Measurements from ENCODE around the gene NTRK2. TPM values are rescaled to one million over a fixed set of nuclear protein-coding genes. Genes with fewer than 3 reads are reported as not detected.

Gene NTRK2
- total RNA-seq, 1 experiment from 2014 or later: not detected

- no peaks in the 10 kb centered on the region for H3K79me2 ChIP-seq (ENCODE audit: insufficient read depth, low read length)
- ATAC-seq (no peak), DNase-seq (ENCODE audit: low read depth, low spot score) (no peak)
- H3K9me2 ChIP-seq (ENCODE audit: insufficient read depth): no peaks in the 10 kb centered on the region
- no peak overlapping the region for H3K9ac ChIP-seq (ENCODE audit: low read length)
- peaks cover 31% of the 10 kb centered on the region; the same call in 1 of the 2 replicates for H3K27me3 ChIP-seq (ENCODE audit: insufficient read depth, low read length)
- TF ChIP-seq POLR2A (IDR thresholded peaks at IDR 0.05; ENCODE audit: borderline replicate concordance, extremely low read depth, insufficient read depth, insufficient read length): no peak
- no peak for TF ChIP-seq JUND (IDR thresholded peaks at IDR 0.05)
- TF ChIP-seq FOSL1 (IDR thresholded peaks at IDR 0.05; ENCODE audit: low read depth): no peak
- no peak for TF ChIP-seq SIN3A (IDR thresholded peaks at IDR 0.05; ENCODE audit: low read depth)
- TF ChIP-seq ZNF274 (IDR thresholded peaks at IDR 0.05; ENCODE audit: low read depth, low read length): no peak
- no peak for TF ChIP-seq SP1 (IDR thresholded peaks at IDR 0.05; ENCODE audit: low read depth)
- TF ChIP-seq RAD21 (IDR thresholded peaks at IDR 0.05; ENCODE audit: low read depth): no peak
- no peak for TF ChIP-seq POLR2AphosphoS5 (IDR thresholded peaks at IDR 0.05; ENCODE audit: low read depth, low read length)
- no peak for TF ChIP-seq EZH2 (IDR thresholded peaks at IDR 0.05)
- no peak for TF ChIP-seq REST (IDR thresholded peaks at IDR 0.05; ENCODE audit: low read depth)
- TF ChIP-seq CBX3 (IDR thresholded peaks at IDR 0.05; ENCODE audit: low read depth): no peak
- no peak for TF ChIP-seq CEBPB (IDR thresholded peaks at IDR 0.05; ENCODE audit: low read depth)
- no peak for TF ChIP-seq YY1 (IDR thresholded peaks at IDR 0.05; ENCODE audit: extremely low read depth, insufficient replicate concordance, low read depth, low read length)
- no TSS peak for BruUV-seq (replicated peaks)
- ChIA-PET RAD21 (ENCODE audit: low non-redundant PET in 1 of 2, low total read pairs in 2 of 2, uncharacterized antibody in 2 of 2, unreplicated experiment in 2 of 2) (no interaction called here), CTCF (interaction anchor here (1.5 kb wide), 1 partner anchor 9 kb away, joined by 3 read pairs; no protein-coding TSS in a partner anchor), POLR2A (no interaction called here)
- intact Hi-C loops (cut with micrococcal nuclease): no loop called here
- H4K20me1 ChIP-seq (ENCODE audit: insufficient read depth): no peaks in the 10 kb centered on the region
- no peak overlapping the region for H2AFZ ChIP-seq (ENCODE audit: low read depth, low read length, poor library complexity, severe bottlenecking)
- no peaks in the 10 kb centered on the region for H3K36me3 ChIP-seq (ENCODE audit: control insufficient read depth in 1 of 2, insufficient read depth in 2 of 2, low read length in 2 of 2)
- no peaks in the 10 kb centered on the region for H3K9me3 ChIP-seq (ENCODE audit: control insufficient read depth in 1 of 2, insufficient read depth in 1 of 2, low read depth in 1 of 2, low read length in 2 of 2)
- H3K27ac ChIP-seq (ENCODE audit: low read depth, low read length): no peak overlapping the region
- no peak overlapping the region for H3K4me3 ChIP-seq (replicated peaks in 1 of 2; ENCODE audit: low read depth in 1 of 2, low read length in 2 of 2)
- no peaks in the 10 kb centered on the region for H3K4me1 ChIP-seq (ENCODE audit: control insufficient read depth in 1 of 2, insufficient read depth in 2 of 2, low read length in 2 of 2)
- H3K4me2 ChIP-seq (ENCODE audit: low read length): no peak overlapping the region
Observed at GRCh38 chr9:84750152-84750865, 80.8 kb downstream of the NTRK2 start.

Measured in HCT116 (cell line).